NCI-H2171 (cell line): ENCODE data around the gene XKR8.
"Not testable (repeated sequence)": the region's sequence is repeated elsewhere in the genome, so short reads cannot be mapped to it uniquely, and the experiment has no call there.

ENCODE experiments used
- DNase-seq: peaks from one replicate; lab custom pipeline; 2025; lab: John Stamatoyannopoulos, UW

XKR8 gene

DNA sequence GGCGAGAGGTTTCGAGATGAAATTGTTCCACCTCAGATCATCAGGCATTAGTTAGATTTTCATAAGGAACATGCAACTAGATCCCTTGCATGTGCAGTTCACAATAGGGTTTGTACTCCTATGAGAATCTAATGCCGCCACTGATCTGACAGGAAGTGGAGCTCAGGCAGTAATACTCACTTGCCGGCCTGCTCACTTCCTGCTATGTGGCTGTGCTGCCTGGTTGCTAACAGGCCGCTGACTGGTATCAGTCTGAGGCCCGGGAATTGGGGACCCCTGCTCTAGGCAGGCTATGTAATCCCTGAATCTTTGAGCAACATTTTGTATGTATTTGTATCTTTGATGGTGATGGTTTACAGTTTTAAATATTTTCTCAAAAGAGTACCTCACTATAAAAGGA lies 32.5 kb downstream of the XKR8 start:
- no peak for DNase-seq

DNA sequence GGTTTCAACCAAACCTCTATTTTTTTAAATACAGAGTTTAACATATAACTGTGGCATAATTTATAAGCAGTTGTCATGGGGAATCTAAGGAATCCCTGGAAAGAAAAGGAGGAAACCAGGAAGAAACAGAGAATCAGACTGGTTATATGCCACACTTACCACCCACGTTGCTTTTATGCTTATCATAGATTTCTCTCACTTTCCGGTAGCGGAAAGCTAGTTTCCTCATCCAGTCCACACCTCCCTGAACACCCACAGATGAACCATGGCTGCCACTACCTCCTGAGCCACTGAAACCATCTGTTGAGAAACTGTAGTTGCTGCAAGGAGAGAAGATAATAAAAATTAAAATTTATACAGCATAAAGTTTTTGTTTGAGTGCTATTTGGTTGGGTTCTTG lies 33.5 kb downstream of the XKR8 start:
- DNase-seq = no peak

DNA sequence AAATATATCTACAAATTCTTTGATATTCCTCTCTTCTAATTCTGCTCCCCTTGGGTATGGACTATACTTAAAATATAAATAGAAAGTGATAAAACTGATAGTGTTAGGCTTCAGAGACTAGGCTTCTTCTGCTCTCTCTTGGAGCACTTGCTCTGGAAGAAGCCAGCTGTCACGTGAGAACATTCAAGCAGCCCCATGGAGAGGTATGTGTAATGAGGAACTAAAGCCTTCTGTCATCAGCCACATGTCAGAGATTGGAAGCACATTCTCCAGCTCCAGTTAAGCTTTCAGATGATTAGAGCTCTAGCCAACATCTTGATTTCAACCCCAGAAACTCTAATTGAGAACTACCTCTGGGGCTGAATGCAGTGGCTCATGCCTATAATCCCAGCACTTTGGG lies 34.3 kb downstream of the XKR8 start:
- no peak for DNase-seq

DNA sequence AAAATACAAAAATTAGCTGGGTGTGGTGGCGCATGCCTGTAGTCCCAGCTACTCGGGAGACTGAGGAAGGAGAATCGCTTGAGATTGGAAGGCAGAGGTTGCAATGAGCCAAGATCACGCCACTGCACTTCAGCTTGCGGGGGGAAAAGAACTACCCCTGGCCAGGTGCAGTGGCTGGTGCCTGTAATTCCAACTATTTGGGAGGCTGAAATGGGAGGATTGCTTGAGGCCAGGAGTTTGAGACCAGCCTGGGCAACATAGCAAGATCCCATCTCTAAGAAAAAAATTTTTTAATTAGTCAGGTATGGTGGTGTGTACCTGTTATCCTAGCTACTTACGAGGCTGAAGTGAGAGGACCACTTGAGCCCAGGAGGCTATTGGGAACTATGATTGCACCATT lies 34.8 kb downstream of the XKR8 start:
- not testable (repeated sequence) for DNase-seq

DNA sequence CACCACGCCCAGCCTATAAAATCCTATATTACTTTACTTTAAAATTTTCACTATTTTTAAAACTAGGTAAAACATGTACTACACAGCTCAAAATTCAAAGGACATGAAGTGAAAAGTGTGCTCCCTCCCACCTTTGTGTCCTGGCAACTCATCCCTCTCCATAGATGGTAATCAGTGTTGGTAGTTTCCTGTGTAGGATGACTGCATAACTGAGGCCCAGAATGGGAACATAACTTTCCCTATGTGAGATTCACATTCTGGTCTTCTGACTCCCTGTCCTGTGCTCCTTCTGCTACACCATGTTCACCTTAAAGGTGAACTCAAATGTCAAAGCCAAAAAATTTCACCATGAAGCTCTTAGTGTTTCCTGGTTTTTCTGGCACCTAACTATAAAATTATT lies 39.3 kb downstream of the XKR8 start:
- no peak for DNase-seq

DNA sequence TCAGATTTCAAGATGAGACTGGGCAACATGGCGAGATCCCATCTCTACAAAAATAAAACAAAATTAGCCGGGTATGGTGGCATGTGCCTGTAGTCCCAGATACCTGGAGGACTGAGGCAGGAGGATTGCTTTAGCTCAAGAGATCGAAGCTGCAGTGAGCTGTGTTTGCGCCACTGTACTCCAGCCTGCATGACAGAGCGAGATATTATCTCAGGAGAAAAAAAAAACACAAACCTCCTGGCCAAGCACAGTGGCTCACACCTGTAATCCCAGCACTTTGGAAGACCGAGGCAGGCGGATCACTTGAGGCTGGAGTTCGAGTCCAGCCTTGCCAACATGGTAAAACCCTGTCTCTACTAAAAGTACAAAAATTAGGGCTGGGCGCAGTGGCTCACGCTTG lies 42.8 kb downstream of the XKR8 start:
- no peak for DNase-seq

DNA sequence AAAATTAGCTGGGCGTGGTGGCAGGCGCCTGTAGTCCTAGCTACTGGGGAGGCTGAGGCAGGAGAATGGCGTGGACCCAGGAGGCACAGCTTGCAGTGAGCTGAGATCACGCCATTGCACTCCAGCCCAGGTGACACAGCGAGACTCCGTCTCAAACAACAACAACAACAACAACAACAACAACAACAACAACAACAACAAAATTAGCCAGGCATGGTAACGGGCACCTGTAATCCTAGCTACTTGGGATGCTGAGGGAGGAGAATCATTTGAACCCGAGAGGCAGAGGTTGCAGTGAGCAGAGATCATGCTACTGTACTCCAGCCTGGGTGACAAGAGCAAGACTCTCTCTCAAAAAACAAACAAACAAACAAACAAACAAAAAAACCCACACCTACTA lies 43.3 kb downstream of the XKR8 start:
- DNase-seq = not testable (repeated sequence)

DNA sequence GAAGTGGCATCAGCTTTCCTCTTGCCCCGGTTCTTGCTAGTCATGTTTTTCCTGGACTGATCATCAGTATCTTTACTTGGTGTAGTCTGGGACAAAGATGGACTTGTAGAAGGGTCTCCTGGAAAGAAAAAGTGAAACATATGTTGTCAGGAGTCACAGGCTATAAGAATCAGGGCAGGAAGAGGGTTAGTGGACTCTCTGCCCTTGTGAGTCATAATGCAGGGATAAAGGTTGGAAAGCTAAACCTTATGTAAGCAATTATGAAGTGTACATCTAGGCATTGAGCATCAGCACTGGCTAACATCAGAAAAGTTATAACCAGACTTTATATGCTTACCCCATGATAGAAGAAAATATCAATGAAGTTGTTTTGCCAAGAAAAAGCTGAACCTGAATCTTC lies 51.2 kb downstream of the XKR8 start:
- DNase-seq = no peak
